ENCODE measurements around the gene KSR2.

DNA sequence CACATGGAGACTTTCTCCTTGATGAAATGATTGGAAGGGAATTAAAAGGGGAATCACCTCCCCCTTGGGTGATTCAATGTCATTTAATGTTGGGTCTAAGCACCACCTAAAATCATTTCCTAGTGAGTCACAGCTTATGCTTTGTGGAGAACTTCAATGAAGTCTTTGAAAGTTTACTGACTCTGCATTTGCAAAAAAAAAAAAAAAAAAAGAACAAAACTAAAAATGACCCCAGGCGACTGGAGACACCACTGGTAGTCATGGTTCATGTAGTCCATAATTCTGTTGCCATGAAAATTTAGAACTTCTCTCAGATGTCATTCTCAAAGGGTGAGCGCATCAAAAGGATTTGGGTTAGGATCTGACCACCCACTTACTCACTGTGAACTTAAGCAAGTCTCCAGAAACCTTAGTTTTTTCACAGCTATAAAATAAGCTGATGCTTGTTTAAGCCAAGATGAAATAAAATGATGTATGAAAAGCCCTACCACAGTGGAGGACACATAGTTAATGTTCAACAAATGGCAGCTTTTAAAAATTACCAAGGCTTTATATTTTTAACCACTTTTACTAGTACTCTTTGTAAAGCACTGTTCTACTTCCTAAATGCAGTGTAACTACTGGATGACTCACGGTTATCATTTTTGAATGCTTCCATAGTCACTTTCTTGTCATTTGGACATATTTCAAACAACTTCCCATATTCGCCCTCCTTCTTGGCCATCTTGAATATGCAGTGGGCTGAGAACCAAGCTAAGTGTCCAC is 18.1 kb upstream of the KSR2 start:
- TF ChIP-seq, protein P1, sequence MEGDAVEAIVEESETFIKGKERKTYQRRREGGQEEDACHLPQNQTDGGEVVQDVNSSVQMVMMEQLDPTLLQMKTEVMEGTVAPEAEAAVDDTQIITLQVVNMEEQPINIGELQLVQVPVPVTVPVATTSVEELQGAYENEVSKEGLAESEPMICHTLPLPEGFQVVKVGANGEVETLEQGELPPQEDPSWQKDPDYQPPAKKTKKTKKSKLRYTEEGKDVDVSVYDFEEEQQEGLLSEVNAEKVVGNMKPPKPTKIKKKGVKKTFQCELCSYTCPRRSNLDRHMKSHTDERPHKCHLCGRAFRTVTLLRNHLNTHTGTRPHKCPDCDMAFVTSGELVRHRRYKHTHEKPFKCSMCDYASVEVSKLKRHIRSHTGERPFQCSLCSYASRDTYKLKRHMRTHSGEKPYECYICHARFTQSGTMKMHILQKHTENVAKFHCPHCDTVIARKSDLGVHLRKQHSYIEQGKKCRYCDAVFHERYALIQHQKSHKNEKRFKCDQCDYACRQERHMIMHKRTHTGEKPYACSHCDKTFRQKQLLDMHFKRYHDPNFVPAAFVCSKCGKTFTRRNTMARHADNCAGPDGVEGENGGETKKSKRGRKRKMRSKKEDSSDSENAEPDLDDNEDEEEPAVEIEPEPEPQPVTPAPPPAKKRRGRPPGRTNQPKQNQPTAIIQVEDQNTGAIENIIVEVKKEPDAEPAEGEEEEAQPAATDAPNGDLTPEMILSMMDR (IDR thresholded peaks at IDR 0.05 in 4 of 5, conservative IDR thresholded peaks at IDR 0.05 in 1 of 5): no peak
- no peak for TF ChIP-seq POLR2A (IDR thresholded peaks at IDR 0.05)

Measured in gastrocnemius medialis (tissue), 4 donors.